ENCODE results near the gene TAX1BP1.

Gene TAX1BP1

GRCh38 chr7:27714831-27715444 is 25.0 kb upstream of the TAX1BP1 start:
- TF ChIP-seq, protein P1, sequence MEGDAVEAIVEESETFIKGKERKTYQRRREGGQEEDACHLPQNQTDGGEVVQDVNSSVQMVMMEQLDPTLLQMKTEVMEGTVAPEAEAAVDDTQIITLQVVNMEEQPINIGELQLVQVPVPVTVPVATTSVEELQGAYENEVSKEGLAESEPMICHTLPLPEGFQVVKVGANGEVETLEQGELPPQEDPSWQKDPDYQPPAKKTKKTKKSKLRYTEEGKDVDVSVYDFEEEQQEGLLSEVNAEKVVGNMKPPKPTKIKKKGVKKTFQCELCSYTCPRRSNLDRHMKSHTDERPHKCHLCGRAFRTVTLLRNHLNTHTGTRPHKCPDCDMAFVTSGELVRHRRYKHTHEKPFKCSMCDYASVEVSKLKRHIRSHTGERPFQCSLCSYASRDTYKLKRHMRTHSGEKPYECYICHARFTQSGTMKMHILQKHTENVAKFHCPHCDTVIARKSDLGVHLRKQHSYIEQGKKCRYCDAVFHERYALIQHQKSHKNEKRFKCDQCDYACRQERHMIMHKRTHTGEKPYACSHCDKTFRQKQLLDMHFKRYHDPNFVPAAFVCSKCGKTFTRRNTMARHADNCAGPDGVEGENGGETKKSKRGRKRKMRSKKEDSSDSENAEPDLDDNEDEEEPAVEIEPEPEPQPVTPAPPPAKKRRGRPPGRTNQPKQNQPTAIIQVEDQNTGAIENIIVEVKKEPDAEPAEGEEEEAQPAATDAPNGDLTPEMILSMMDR (IDR thresholded peaks at IDR 0.05; ENCODE audit: extremely low read depth, missing control alignments), result no peak
- no peak for DNase-seq (ENCODE audit: low spot score)

- TF ChIP-seq, protein P1 (IDR thresholded peaks at IDR 0.05; ENCODE audit: extremely low read depth, missing control alignments), result no peak
- no peak for DNase-seq (ENCODE audit: low spot score)
These were observed 16.9 kb upstream of the TAX1BP1 start for GRCh38 chr7:27723085-27723484.

GRCh38 chr7:27727058-27727457 is 12.9 kb upstream of the TAX1BP1 start:
- DNase-seq (ENCODE audit: low spot score), result no peak
- TF ChIP-seq, protein P1 (IDR thresholded peaks at IDR 0.05; ENCODE audit: extremely low read depth, missing control alignments), result no peak

DNA sequence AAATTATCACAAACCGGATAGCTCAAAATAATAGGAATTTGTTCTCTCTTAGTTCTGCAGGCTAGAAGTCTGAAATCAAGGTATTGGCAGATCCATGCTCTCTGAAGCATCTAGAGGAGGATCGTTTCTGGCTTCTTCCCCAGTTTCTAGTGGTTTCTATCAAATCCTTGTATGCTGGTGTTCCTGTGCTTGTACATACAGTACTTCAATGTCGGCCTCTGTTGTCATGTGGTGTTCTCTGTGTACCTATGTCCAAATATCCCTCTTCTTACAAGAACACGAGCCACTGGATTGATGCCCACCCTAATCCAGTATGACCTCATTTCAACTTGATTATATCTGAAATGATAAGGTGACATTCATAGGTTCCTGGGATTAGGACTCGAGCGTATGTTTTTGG is 9.8 kb upstream of the TAX1BP1 start:
- DNase-seq (ENCODE audit: low spot score), result no peak
- TF ChIP-seq, protein P1 (IDR thresholded peaks at IDR 0.05; ENCODE audit: extremely low read depth, missing control alignments), result no peak

DNA sequence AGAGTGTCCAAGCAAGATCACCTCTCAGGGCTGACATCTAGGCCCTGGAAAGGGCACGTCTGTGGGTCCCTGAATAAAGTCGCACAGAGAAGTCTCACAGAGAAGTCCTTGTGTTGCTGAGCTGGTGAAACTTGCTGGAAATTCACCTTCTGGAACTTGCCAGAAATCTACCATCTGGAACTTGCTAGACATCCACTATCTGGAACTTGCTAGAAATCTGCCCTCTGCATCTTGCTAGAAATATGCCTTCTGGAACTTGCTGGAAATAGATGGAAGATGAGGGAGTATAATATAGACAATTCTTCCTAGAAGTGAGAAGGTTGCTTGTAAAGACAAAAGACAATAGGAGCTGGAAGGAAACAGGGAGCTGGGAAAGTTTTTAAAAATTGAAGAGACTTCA is 5.4 kb upstream of the TAX1BP1 start:
- TF ChIP-seq, protein P1 (IDR thresholded peaks at IDR 0.05; ENCODE audit: extremely low read depth, missing control alignments), result no peak
- DNase-seq (ENCODE audit: low spot score), result no peak

GRCh38 chr7:27735165-27735564 is 4.8 kb upstream of the TAX1BP1 start:
- DNase-seq (ENCODE audit: low spot score), result no peak
- TF ChIP-seq, protein P1 (IDR thresholded peaks at IDR 0.05; ENCODE audit: extremely low read depth, missing control alignments), result no peak

DNA sequence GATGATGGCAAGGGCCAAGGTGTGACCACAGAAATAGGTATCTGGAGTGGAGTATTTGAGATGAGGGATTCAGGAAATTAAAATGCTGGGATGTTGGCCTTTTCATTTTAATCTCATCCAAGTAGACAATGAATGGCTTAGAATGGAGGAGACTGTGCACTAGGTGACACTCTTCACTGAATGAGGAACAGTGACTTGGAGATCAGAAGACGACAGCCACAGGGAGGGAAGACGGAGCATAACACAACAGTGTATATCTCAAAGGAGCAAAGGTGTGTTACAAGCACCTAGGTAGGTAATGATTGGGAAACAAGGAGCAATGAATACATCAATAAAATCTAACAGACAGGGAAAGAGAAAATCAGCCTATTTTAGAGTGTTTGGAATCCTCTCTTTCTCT is 4.1 kb upstream of the TAX1BP1 start:
- TF ChIP-seq, protein P1 (IDR thresholded peaks at IDR 0.05; ENCODE audit: extremely low read depth, missing control alignments), result no peak
- no peak for DNase-seq (ENCODE audit: low spot score)
